Measurements from ENCODE around the gene MICB.

Gene MICB

DNA sequence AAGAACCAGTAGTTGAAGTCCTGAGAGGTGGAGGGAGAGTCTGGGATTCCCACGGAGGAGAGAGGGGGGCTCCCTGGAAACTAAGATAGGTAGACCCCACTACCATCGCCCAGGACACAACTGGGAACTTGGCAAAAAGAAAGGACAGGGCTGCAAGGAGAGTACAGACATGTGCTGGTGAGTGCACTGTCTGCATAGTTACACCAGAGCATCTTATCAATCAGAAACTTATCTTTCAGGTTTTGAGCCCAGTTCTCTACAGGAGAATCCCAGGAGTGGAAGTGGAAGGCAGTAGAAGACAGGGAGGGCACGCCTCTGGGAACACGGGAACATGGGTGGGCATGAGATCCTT is 61.6 kb downstream of the MICB start:
- no peak for DNase-seq (ENCODE audit: extremely low read depth in 1 of 2, low read depth in 1 of 2)

DNA sequence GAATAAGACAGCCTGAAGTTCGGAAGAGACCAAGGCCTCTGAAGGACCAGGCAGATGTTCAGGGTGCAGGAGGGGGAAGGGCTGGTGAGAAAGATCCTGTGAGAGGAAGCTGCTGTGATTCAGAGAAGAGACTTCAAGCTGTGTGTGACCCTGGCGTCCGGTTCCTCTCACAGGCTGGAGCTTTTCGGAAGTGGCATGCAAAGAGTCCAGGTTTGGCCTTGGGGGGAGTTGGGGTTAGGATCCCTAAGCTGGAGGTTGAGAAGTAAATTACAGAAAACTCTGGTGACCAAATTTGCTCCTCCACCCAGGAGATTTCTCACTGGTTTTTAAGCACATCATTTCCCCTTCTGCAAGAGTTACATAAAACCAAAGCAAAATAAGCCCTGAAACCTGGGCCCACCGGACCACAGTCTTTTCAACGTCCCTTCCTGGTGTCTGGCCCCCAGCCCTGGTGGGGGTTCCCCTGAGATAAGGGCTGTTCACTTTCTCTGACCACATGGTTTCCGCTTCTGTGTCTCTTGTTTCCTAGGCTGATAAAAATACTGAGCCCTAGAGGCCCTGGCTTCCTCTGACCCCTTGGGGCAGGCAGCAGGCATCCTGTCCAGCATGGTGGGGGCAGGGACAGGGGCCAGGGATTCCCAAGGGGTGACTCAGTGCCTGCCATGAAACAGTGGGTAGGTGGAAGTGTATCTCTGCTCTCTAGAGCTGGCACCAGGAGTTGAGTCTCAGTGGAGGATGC is 62.2 kb downstream of the MICB start:
- no peak for DNase-seq (ENCODE audit: extremely low read depth in 1 of 2, low read depth in 1 of 2)

DNA sequence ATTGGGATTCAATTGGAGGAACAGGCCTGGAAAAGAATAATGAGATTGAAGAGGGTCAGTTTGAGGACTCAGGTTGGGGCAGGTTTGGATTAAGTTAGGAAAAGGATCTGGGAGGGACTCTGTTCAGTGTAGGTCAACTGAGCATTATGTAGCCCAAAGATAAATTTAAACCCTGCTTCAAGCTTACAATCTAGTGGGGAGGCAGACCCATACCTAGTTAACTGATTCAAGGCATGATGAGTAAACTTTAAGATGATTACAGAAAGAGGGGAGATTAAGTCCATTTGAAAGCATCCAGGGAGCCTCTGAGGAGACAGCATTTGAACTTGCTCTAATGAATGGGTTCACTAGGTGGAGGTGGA is 62.7 kb downstream of the MICB start:
- no peak for DNase-seq (ENCODE audit: extremely low read depth in 1 of 2, low read depth in 1 of 2)

Measured in stimulated activated CD8-positive, alpha-beta memory T cell treated with anti-CD3 and anti-CD28 coated beads, Interleukin-7, amount 100 ng/mL, for 48 hours (primary cell).